GM18526 (cell line): ENCODE measurements around the gene RBM4.

Source experiments
- POLR2A ChIP-seq: IDR thresholded peaks from 3 replicates; pipeline ENCODE4 v1.6.1; 2011; ENCODE audit not compliant: insufficient read length; ENCODE audit errors: extremely low read depth

The RBM4 gene

DNA sequence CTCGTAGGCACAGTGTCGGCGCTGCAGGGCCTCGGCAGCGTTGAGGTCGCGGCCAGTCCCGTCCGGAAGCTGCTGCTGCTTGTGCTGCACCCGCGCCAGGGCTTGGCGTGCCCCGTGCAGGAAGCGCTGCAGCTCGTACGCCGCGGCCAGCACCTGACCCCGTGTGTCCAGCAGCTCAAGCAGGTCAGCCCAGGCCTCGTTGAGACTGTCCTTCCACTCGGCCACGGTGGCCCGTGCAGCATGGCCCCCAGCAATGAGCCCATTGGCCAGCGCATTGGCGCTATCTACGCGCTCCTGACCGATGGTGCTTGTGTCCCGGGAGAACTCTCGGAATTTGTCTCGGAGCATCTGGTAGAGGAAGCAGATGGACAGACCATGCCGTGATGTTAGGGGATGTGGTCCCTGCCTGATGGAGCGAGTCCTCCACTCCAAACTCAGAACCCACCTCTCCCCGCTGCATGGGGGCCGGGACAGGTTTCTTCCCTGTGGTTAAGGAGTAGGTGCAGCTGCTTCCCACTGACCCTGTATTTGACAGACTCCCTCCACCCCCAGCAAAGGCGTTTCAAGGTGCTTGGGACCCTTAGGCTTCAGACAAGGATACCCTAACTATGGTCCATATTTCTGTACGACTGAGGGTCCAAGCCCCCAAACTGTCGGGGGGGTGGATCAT is 52.9 kb downstream of the RBM4 start:
- TF ChIP-seq POLR2A: no peak

GRCh38 chr11:66692446-66692845 is 53.9 kb downstream of the RBM4 start:
- TF ChIP-seq POLR2A: no peak

GRCh38 chr11:66692871-66693331 is 54.4 kb downstream of the RBM4 start:
- no peak for TF ChIP-seq POLR2A

GRCh38 chr11:66693356-66694055 is 55.0 kb downstream of the RBM4 start:
- no peak for TF ChIP-seq POLR2A

DNA sequence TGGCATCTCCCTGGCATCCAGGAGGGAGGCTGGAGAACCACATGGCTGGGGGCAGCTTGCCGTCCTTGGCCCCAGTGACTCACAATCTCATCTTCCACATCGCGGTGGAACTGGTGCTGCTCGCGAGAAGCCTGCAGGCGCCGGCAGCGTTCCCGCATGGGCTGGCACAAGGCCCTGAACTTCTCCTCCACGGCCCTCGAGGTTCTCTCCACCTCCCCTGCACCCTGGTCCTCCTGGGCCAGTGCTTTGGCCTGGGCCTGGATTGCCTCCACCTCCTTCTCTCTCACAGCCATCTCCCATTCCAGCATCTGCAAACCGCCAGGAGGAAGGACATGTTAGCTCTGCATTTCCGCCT is 55.5 kb downstream of the RBM4 start:
- no peak for TF ChIP-seq POLR2A

- TF ChIP-seq POLR2A: no peak
Measured at GRCh38 chr11:66694732-66695207, 56.3 kb downstream of the RBM4 start.
